ENCODE data around the gene RBFOX1.

Gene RBFOX1

DNA sequence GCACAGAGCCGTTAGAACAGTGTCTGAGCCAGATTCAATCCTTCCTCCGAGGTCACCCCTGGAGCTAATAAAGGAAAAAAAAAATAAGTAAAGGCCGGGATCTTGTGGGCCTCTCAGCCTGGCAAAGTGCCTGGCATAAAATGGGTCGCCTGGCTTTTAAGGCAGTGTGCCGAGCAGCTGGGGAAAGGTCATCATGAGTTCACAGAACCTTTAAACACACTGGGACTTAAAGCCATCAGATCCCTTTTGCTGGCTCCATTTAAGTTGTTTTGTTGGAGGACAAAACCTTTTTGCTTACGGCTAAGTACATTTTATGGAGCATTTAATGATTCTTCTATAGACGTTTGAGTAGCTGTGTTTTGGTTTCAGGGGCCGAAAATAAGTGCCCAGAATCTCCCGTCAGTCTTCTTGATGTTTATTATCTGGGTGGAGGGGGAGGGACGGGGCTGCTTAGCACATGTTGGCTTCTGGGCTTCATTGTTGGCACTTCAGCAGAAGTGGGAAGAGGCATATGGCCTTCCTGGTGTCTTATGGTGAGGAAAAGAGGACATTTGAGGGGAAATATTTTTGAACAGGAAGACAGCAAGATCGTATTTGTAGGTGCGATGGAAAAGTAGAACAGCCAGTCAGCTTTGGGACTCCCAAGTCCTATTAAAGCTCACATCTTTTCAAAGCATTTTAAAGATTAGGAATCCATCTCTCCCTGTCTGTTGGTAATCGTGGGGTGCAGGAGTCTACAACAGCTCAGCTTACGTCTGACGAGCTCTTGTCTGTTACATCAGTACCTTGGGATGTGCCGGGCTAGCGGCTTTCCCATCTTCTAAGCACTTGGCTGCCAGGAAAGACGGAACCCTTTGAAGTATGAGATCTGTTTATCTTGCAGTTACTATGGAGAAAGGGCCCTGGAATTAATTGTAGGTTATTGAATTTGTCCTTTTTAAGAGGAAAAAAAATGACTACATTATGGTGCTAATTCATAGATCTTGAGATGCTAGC, 31.1 kb downstream of the RBFOX1 start:
- DNase-seq (ENCODE audit: low spot score) = no peak
- TF ChIP-seq, protein P1, sequence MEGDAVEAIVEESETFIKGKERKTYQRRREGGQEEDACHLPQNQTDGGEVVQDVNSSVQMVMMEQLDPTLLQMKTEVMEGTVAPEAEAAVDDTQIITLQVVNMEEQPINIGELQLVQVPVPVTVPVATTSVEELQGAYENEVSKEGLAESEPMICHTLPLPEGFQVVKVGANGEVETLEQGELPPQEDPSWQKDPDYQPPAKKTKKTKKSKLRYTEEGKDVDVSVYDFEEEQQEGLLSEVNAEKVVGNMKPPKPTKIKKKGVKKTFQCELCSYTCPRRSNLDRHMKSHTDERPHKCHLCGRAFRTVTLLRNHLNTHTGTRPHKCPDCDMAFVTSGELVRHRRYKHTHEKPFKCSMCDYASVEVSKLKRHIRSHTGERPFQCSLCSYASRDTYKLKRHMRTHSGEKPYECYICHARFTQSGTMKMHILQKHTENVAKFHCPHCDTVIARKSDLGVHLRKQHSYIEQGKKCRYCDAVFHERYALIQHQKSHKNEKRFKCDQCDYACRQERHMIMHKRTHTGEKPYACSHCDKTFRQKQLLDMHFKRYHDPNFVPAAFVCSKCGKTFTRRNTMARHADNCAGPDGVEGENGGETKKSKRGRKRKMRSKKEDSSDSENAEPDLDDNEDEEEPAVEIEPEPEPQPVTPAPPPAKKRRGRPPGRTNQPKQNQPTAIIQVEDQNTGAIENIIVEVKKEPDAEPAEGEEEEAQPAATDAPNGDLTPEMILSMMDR (IDR thresholded peaks at IDR 0.05; ENCODE audit: extremely low read depth, insufficient read depth, missing control alignments) = no peak
- in situ Hi-C loops (cut with MboI; ENCODE audit: low pct_unique_long_range_greater_than_20kb, low sequenced_read_pairs, unreplicated experiment) = no loop called here

DNA sequence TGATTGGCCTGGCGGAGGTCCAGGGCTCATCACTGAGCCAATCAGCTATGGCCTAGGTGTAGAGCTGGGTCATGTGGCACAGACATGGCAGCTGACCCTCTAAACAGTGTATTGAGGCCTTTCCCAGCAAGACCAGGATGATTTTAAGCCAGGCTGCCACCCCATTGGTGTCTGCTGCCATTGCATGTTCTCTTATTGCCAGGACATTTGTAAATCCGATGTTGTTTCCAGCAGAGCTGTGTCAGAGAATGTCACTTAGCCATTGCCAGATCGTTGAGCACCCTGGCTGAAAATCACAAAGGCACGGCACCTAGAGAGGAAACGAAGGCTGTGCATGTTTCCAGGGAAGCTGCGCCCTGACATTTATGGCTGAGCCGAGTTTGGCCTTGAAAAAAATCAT, 33.4 kb downstream of the RBFOX1 start:
- in situ Hi-C loops (cut with MboI; ENCODE audit: low pct_unique_long_range_greater_than_20kb, low sequenced_read_pairs, unreplicated experiment) = no loop called here
- TF ChIP-seq, protein P1 (IDR thresholded peaks at IDR 0.05; ENCODE audit: extremely low read depth, insufficient read depth, missing control alignments) = no peak
- no peak for DNase-seq (ENCODE audit: low spot score)

- in situ Hi-C loops (cut with MboI; ENCODE audit: low pct_unique_long_range_greater_than_20kb, low sequenced_read_pairs, unreplicated experiment) = no loop called here
These were observed 34.6 kb downstream of the RBFOX1 start for GRCh38 chr16:7366993-7367880.

DNA sequence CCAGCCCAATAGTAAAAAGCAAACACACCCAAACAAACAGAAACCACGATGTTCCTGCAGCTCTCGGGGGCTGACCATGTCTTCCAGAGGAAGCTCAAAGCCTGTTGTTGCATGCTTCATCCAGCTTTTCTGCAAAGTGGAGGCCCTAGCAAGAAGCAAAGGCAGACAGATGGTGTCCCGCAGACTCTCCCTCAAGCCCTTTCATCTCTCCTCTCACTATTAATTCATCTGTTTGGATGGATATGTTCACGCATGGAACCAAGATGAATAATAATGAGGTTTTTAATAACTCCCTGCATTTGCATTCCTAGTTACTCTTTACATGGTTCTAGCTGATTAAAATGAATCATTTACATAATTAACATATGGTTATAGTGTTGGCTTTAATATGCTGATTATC, 36.6 kb downstream of the RBFOX1 start:
- in situ Hi-C loops (cut with MboI; ENCODE audit: low pct_unique_long_range_greater_than_20kb, low sequenced_read_pairs, unreplicated experiment) = no loop called here
- no peak for DNase-seq (ENCODE audit: low spot score)
- TF ChIP-seq, protein P1 (IDR thresholded peaks at IDR 0.05; ENCODE audit: extremely low read depth, insufficient read depth, missing control alignments) = no peak

More at GRCh38 chr16:7366993-7367880, 34.6 kb downstream of the RBFOX1 start:
- TF ChIP-seq, protein P1 (IDR thresholded peaks at IDR 0.05; ENCODE audit: extremely low read depth, insufficient read depth, missing control alignments) = no peak
- no peak for DNase-seq (ENCODE audit: low spot score)

- in situ Hi-C loops (cut with MboI; ENCODE audit: low pct_unique_long_range_greater_than_20kb, low sequenced_read_pairs, unreplicated experiment) = no loop called here
- no peak for DNase-seq (ENCODE audit: low spot score)
These were observed 39.5 kb downstream of the RBFOX1 start for GRCh38 chr16:7372095-7372494.

GRCh38 chr16:7373776-7374175, 41.1 kb downstream of the RBFOX1 start:
- TF ChIP-seq, protein P1 (IDR thresholded peaks at IDR 0.05; ENCODE audit: extremely low read depth, insufficient read depth, missing control alignments) = no peak
- in situ Hi-C loops (cut with MboI; ENCODE audit: low pct_unique_long_range_greater_than_20kb, low sequenced_read_pairs, unreplicated experiment) = no loop called here
- DNase-seq (ENCODE audit: low spot score) = no peak

More at GRCh38 chr16:7372095-7372494, 39.5 kb downstream of the RBFOX1 start:
- TF ChIP-seq, protein P1 (IDR thresholded peaks at IDR 0.05; ENCODE audit: extremely low read depth, insufficient read depth, missing control alignments) = no peak
